ENCODE results near the gene COP1. TPM values are rescaled to one million over a fixed set of nuclear protein-coding genes. Genes with fewer than 3 reads are reported as not detected.

Gene COP1
- total and polyA plus RNA-seq, 8 donors: 12.3 to 33.1 (median 20.5) TPM

GRCh38 chr1:176203735-176204134 lies 3.4 kb downstream of the COP1 start:
- ATAC-seq (no peak), DNase-seq (no peak), FAIRE-seq (no peak)
- Histone ChIP-seq H3K9me3 (no peaks in the 10 kb centered on the region), H3K27me3 (no peaks in the 10 kb centered on the region), H3K36me3 (no peaks in the 10 kb centered on the region), H3K4me1 (peaks cover 8 to 34% (median 24%) of the 10 kb centered on the region in 3 donors), H3K4me3 (no peak overlapping the region), H3K27ac (no peak overlapping the region)
- intact Hi-C loops (cut with DNase I): no loop called here
- TF ChIP-seq CTCF (IDR thresholded peaks at IDR 0.05): no peak
- WGBS, 2 donors: 41 to 42% methylated on average over 4 of the region's 4 CpGs

GRCh38 chr1:176201568-176201967 lies 5.5 kb downstream of the COP1 start:
- H3K27me3 ChIP-seq: no peaks in the 10 kb centered on the region
- TF ChIP-seq CTCF (IDR thresholded peaks at IDR 0.05): no peak
- H3K4me3 ChIP-seq: no peak overlapping the region
- DNase-seq: no peak
- intact Hi-C loops (cut with DNase I): no loop called here
- H3K4me1 ChIP-seq: peaks cover 8 to 27% (median 20%) of the 10 kb centered on the region in 3 donors
- H3K27ac ChIP-seq: no peak overlapping the region
- no peak for ATAC-seq
- no peaks in the 10 kb centered on the region for H3K9me3 ChIP-seq
- no peak for FAIRE-seq
- no peaks in the 10 kb centered on the region for H3K36me3 ChIP-seq

DNA sequence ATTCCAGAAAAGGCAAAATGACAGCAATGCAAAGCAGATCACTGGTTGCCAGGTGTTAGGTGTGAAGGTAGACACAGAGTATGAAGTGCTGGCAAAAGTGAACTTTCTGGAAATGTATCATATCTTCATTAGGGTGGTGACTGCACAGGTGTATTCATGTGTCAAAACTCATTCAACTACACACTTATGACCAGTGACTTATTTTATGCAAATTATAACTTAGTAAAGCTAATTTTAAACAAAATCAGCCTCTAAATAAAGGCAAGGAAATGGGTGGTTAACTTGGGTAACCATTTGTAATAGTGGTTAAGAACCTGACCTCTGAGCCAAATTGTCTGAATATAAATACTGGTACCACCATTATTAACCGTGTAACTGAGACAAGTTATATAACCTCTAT lies 7.4 kb downstream of the COP1 start:
- intact Hi-C loops (cut with DNase I): no loop called here
- 85 to 86% methylated on average over 1 of the region's 1 CpG for WGBS, 2 donors
- no peak for DNase-seq
- Histone ChIP-seq H3K27ac (no peak overlapping the region), H3K4me3 (no peak overlapping the region), H3K27me3 (no peaks in the 10 kb centered on the region), H3K36me3 (no peaks in the 10 kb centered on the region), H3K9me3 (no peaks in the 10 kb centered on the region), H3K4me1 (peaks cover 5 to 15% (median 14%) of the 10 kb centered on the region in 3 donors)
- no peak for FAIRE-seq
- TF ChIP-seq CTCF (IDR thresholded peaks at IDR 0.05): no peak
- ATAC-seq: no peak

- H3K36me3 ChIP-seq: no peaks in the 10 kb centered on the region
- H3K4me3 ChIP-seq: no peak overlapping the region
- WGBS, 2 donors: 98 to 99% methylated on average over 2 of the region's 2 CpGs
- ATAC-seq: no peak
- no peak for DNase-seq
- no peaks in the 10 kb centered on the region for H3K27me3 ChIP-seq
- intact Hi-C loops (cut with DNase I): no loop called here
- no peak for TF ChIP-seq CTCF (IDR thresholded peaks at IDR 0.05)
- H3K4me1 ChIP-seq: peaks cover 0 to 4% (median 1%) of the 10 kb centered on the region in 3 donors
- peak; percentile 78 for FAIRE-seq
- no peaks in the 10 kb centered on the region for H3K9me3 ChIP-seq
- no peak overlapping the region for H3K27ac ChIP-seq
Observed at GRCh38 chr1:176198413-176198812, 8.7 kb downstream of the COP1 start.

DNA sequence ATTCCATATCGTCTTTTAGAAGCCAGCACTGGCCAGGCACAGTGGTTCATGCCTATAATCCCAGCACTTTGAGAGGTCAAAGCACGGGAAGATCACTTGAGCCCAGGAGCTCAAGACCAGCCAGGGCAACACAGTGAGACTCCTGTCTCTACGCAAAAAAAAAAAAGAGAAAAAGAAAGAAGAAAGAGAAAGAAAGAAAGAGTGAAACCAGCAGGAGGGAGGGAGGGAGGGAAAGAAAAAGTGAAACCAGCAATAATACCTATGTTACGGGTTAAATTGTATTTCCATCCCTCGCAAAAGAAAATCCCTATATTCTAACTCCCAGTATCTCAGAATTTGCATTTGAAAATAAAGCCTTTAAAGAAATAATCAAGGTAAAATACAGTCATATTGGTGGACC lies 10.4 kb downstream of the COP1 start:
- no peaks in the 10 kb centered on the region for H3K9me3 ChIP-seq
- ATAC-seq (no peak), FAIRE-seq (no peak), DNase-seq (no peak)
- 95 to 97% methylated on average over 5 of the region's 5 CpGs for WGBS, 2 donors
- H3K27me3 ChIP-seq: no peaks in the 10 kb centered on the region
- intact Hi-C loops (cut with DNase I): no loop called here
- peaks cover 0 to 11% (median 0%) of the 10 kb centered on the region in 3 donors for H3K4me1 ChIP-seq
- no peaks in the 10 kb centered on the region for H3K36me3 ChIP-seq
- H3K4me3 ChIP-seq: no peak overlapping the region
- H3K27ac ChIP-seq: no peak overlapping the region
- no peak for TF ChIP-seq CTCF (IDR thresholded peaks at IDR 0.05)
